Testis (tissue), 2 donors: ENCODE results near the gene GCH1.

Experiments used
- CTCF ChIP-seq, 3 experiments: fragments of 450-650 bp in 2 of 3; fragments of 200-600 bp in 1 of 3; sonication (generic) in 1 of 3; IDR thresholded peaks; one replicate each; pipeline ENCODE4 v1.5.1; 2016 to 2019; ENCODE audit warnings: antibody characterized with exemption in 3 of 3, mild to moderate bottlenecking in 2 of 3, moderate library complexity in 1 of 3
- POLR2A ChIP-seq: fragments of 450-650 bp; IDR thresholded peaks from one replicate; pipeline ENCODE4 v1.6.1; 2017; ENCODE audit warnings: antibody characterized with exemption, mild to moderate bottlenecking, moderate library complexity

DNA sequence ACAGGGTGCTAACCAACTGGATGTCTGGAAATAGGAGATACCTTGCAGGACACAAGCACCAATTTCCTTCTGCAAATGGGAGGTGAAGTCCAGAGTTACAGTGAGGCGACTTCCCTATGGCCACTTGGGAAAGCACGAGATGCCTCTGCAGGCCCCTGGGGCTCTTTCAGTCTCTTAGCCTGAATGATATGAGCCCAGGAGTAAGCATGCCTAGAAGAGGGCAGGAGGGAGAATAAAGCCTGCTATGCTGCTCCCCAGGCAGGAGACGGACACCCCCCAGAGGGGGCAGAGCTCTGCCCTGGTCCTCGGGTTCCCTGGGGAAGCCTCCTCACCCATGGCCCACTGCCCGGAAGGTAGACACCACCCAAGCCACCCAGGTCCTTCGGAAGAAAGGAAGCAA, 105.1 kb downstream of the GCH1 start:
- TF ChIP-seq CTCF (IDR thresholded peaks at IDR 0.05) (no peak), POLR2A (no peak)
